ENCODE results near the gene TMEM114. TPM values are rescaled to one million over a fixed set of nuclear protein-coding genes. Genes with fewer than 3 reads are reported as not detected.

The TMEM114 gene
- total RNA-seq, 2 donors from 2014 or later: not detected

DNA sequence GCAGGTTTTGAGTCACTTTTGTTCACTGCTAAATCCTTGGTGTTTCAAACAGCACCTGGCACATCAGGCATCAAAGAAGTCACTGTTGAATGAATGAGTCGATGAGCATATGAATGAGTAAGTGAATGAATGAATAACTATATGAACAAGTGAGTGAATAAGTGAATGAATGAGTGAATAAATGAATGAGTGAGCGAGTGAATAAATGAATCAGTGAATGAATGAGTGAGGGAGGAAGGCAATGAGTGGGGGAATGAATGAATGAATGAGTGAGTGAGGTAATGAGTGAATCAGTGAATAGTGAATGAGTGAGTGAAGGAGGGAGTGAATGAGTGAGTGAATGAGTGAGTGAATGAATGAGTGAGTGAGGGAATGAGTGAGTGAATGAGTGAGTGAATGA lies 28.8 kb downstream of the TMEM114 start:
- DNase-seq (ENCODE audit: low spot score) (no peak), ATAC-seq (no peak)
- Mint-ChIP-seq H3K36me3 (no peaks in the 10 kb centered on the region), H3K27me3 (peaks cover 0 to 9% of the 10 kb centered on the region in 2 donors), H3K4me1 (ENCODE audit: low read depth in 2 of 2) (no peaks in the 10 kb centered on the region), H3K9me3 (no peaks in the 10 kb centered on the region), H3K27ac (no peak overlapping the region), H3K4me3 (no peak overlapping the region)

DNA sequence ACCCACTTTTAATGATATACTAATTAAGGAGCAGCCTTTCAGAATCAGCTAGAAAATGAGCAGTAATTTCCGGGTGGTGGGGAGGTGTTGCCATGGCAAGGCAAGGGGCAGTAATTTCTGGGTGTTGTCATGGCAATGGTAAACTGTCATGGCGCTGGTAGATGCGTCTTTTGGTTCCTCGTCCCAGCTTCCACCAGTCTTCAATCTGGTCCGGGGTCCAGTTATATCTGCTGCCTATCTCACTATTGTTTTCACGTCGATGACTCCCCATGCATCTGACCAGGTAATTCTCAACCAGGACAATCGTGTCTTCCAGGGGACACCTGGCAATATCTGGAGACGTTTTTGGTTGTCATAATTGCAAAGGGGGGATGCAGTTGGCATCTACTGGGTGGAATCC lies 34.9 kb downstream of the TMEM114 start:
- no peaks in the 10 kb centered on the region for H3K9me3 Mint-ChIP-seq
- H3K4me3 Mint-ChIP-seq: no peak overlapping the region
- ATAC-seq (no peak), DNase-seq (ENCODE audit: low spot score) (no peak)
- H3K36me3 Mint-ChIP-seq: no peaks in the 10 kb centered on the region
- peaks cover 28 to 43% of the 10 kb centered on the region in 2 donors for H3K27me3 Mint-ChIP-seq
- no peaks in the 10 kb centered on the region for H3K4me1 Mint-ChIP-seq (ENCODE audit: low read depth in 2 of 2)
- no peak overlapping the region for H3K27ac Mint-ChIP-seq

DNA sequence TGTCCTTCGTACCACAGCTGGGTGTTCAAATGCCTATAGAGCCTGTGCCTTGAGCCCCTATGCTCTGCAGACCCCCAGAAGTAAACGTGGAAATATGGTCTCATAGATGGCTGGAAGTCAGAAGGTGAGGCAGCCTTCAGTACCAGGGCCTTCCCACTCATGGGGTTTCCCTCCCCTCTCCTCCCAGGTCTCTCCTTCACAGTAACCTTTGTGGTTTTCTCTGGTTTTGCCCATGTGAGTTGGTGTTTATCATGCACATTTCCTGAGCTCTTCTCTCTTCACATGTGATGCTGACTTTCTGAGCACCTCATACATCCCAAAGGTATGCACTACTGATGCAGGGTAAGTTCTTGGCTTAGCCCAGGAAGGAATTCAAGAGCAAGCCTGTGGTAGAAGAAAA lies 35.4 kb downstream of the TMEM114 start:
- no peak overlapping the region for H3K27ac Mint-ChIP-seq
- peaks cover 28 to 43% of the 10 kb centered on the region in 2 donors for H3K27me3 Mint-ChIP-seq
- ATAC-seq (no peak), DNase-seq (ENCODE audit: low spot score) (no peak)
- no peaks in the 10 kb centered on the region for H3K9me3 Mint-ChIP-seq
- H3K36me3 Mint-ChIP-seq: no peaks in the 10 kb centered on the region
- no peaks in the 10 kb centered on the region for H3K4me1 Mint-ChIP-seq (ENCODE audit: low read depth in 2 of 2)
- no peak overlapping the region for H3K4me3 Mint-ChIP-seq

DNA sequence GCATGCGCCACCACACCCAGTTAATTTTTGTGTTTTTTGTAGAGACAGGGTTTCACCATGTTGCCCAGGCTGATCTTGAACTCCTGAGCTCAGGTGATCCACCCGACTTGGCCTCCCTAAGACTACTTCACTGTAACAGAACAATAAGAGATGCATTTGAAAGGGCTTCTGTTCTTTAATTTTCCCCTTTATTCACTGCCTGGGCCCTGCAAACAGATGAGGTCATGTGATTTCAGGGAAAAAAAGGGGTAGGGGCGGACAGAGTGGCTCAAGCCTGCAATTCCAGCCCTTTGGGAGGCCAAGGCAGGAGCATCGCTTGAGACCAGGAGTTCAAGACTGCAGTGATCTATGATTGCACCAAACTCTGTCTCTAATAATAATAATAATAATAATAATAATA lies 36.3 kb downstream of the TMEM114 start:
- Mint-ChIP-seq H3K27ac (no peak overlapping the region), H3K27me3 (peaks cover 32 to 50% of the 10 kb centered on the region in 2 donors), H3K4me3 (no peak overlapping the region), H3K9me3 (no peaks in the 10 kb centered on the region), H3K36me3 (no peaks in the 10 kb centered on the region), H3K4me1 (ENCODE audit: low read depth in 2 of 2) (no peaks in the 10 kb centered on the region)
- DNase-seq (ENCODE audit: low spot score) (no peak), ATAC-seq (no peak)

DNA sequence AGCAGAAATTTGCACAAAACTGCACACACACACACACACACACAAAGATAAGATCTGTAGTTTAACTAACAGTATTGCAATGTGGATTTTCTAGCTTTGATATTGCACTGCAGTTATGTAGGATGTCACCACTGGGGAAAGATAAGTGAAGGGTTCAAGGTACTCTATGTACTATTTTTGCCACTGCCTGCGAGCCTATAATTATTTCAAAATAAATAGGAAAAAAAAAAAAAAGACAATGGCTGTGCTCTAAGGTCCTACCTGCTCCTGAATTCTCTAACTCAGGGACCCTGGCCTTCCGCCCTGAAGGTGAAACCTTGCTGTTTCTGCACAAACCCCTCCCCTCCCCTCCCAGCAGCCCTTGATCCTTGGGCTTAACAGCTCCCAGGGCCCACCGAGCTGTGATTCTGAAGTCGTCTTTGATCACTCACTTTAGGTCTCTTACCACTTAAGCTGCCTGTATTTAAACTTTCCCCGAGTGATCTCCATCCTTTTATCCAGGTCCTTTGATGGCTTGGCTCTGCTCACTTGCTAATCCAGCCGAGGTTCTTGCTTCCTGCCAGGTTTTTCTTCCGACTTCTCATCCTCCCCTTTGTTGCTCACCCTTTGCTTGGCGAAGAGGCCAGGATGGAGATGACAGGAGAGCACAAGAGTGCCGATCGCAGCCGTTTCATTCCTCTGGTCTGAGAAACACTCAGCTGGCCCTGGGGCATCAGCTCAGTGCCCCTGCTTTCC lies 37.7 kb downstream of the TMEM114 start:
- no peaks in the 10 kb centered on the region for H3K4me1 Mint-ChIP-seq (ENCODE audit: low read depth in 2 of 2)
- ATAC-seq: no peak
- DNase-seq (ENCODE audit: low spot score): no peak
- no peak overlapping the region for H3K27ac Mint-ChIP-seq
- peaks cover 32 to 50% of the 10 kb centered on the region in 2 donors for H3K27me3 Mint-ChIP-seq
- H3K4me3 Mint-ChIP-seq: no peak overlapping the region
- no peaks in the 10 kb centered on the region for H3K9me3 Mint-ChIP-seq
- no peaks in the 10 kb centered on the region for H3K36me3 Mint-ChIP-seq

DNA sequence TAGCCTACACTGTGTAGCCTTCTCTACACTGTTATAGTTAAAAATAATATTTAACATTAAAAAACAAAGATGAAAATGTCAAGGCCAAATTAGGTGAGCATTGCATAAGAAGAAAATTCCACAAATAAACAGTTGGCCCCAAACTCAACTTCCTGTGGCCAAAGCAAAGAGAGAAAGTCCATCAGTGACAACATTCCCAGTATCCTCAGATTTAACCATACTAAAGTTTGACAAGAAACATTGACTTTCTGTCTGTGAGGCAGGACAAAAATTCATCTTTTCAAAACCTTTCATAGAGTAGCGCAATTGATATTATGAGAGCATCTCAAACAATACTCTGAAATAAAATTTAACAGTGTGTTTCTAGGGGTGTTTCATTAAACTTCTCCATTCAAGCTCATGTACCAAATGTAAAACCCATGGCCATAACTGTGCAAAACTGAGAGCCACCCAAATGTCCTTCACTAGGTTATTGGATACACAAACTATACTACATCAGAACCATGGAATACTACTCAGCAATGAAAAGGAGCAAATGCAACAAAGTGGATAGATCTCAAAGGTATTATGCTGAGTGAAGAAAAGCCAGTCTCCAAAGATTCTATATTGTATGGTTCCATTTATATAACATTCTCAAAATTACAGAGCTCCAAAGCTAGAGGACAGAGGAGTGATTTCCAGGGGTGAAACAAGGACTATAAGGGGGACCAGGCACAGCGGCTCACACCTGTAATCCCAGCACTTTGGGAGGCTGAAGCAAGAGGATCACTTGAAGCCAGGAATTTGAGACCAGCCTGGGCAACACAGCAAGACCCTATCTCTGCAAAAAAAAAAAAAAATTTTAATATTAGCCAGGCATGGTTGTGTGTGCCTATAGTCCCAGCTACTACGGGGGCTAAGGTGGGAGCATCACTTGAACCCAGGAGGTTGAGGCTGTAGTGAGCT lies 38.7 kb downstream of the TMEM114 start:
- H3K27me3 Mint-ChIP-seq: peaks cover 29 to 56% of the 10 kb centered on the region in 2 donors
- H3K4me1 Mint-ChIP-seq (ENCODE audit: low read depth in 2 of 2): no peaks in the 10 kb centered on the region
- H3K9me3 Mint-ChIP-seq: no peaks in the 10 kb centered on the region
- no peak overlapping the region for H3K4me3 Mint-ChIP-seq
- ATAC-seq: no peak
- DNase-seq (ENCODE audit: low spot score): no peak
- no peaks in the 10 kb centered on the region for H3K36me3 Mint-ChIP-seq
- no peak overlapping the region for H3K27ac Mint-ChIP-seq

DNA sequence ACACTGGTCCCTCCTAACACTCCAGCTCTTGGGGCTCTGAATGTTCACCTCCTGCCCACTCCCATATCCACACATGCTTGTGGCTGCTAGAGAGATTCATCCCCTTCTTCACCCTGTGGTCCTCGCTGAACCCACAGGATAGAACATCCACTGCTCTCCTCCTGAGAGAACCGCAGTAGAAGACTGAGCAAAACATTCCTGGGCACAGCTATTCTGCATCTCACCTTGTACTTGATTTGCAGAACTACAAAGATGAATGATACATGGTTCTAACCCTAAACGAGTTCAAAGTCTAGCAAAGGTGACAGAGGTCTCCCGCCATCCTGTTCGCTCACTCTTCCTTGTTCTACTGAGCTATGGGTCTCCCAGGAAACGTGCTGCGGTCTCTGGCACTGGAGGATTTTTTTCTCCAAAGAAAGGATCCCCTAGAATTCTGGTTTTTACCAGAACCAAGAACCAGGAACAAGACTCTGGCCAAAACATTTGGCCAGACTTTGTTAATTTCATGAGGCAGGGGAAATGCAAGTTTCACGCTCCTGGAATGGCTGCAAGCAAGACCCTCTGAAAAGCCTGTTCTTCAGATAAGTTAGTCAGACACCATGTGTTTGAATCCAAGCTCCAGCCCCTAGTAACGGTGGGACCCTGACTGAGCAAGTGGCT lies 39.5 kb downstream of the TMEM114 start:
- H3K27me3 Mint-ChIP-seq: peaks cover 30 to 55% of the 10 kb centered on the region in 2 donors
- H3K27ac Mint-ChIP-seq: no peak overlapping the region
- no peaks in the 10 kb centered on the region for H3K9me3 Mint-ChIP-seq
- H3K4me1 Mint-ChIP-seq (ENCODE audit: low read depth in 2 of 2): no peaks in the 10 kb centered on the region
- no peaks in the 10 kb centered on the region for H3K36me3 Mint-ChIP-seq
- no peak for ATAC-seq
- H3K4me3 Mint-ChIP-seq: no peak overlapping the region
- DNase-seq (ENCODE audit: low spot score): no peak

DNA sequence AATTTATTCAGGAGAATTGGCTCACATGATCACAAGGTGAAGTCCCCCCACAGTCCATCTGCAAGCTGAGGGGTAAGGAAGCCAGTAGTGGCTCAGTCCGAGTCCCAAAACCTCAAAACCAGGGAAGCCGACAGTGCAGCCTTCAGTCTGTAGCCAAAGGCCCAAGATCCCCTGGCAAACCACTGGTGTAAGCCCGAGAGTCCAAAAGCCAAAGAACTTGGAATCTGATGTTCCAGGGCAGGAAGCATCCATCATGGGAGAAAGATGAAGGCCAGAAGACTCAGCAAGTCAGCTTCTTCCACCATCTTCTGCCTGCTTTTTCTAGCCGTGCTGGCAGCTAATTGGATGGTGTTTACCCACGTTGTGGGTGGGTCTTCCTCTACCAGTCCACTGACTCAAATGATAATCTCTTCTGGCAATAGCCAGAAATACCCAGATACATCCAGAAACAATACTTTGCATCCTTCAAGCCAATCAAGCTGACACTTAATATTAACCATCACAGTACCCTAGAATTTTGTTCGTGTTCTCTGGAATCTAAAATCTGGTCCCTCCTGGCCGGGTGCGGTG lies 40.4 kb downstream of the TMEM114 start:
- Mint-ChIP-seq H3K4me3 (no peak overlapping the region), H3K9me3 (no peaks in the 10 kb centered on the region), H3K27ac (no peak overlapping the region), H3K36me3 (no peaks in the 10 kb centered on the region), H3K27me3 (peaks cover 30 to 52% of the 10 kb centered on the region in 2 donors), H3K4me1 (ENCODE audit: low read depth in 2 of 2) (no peaks in the 10 kb centered on the region)
- ATAC-seq (no peak), DNase-seq (ENCODE audit: low spot score) (no peak)

DNA sequence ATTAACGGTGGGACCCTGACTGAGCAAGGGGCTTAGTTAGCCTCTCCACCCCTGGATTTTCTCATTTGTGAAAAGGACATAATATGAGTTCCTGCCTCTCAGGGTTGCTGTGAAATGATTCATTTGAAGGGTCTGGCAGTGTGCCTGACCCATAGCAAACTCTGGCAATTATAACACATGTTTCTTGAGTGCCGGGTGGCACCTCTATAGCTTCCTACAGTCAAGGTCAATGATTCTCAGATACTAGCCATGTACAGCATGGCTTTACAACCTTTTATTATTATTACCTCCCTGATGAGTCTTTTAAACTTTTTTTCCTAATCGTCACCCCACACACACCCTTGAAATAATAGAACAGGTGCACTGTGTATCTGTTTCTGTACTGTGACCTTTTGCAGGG lies 42.1 kb downstream of the TMEM114 start:
- Mint-ChIP-seq H3K4me1 (ENCODE audit: low read depth in 2 of 2) (no peaks in the 10 kb centered on the region), H3K4me3 (no peak overlapping the region), H3K27ac (no peak overlapping the region), H3K36me3 (no peaks in the 10 kb centered on the region), H3K9me3 (no peaks in the 10 kb centered on the region), H3K27me3 (peaks cover 34 to 58% of the 10 kb centered on the region in 2 donors)
- DNase-seq (ENCODE audit: low spot score) (no peak), ATAC-seq (no peak)

DNA sequence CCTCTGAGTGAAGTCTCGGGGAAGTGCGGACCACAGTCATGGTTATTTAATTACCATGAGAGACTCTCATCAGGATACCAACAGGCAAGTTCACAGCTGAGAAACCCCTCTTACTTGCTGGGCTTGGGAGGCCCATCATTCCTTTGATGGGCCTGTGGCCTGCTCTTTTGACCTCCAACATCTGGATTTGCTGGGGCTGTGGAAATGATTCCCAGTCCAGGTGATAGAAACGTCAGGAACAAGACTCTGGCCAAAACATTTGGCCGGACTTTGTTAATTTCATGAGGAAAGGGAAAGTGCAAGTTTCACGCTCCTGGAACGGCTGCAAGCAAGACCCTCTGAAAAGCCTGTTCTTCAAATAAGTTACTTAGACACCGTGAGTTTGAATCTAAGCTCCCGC lies 42.5 kb downstream of the TMEM114 start:
- no peak overlapping the region for H3K27ac Mint-ChIP-seq
- ATAC-seq (no peak), DNase-seq (ENCODE audit: low spot score) (no peak)
- no peaks in the 10 kb centered on the region for H3K9me3 Mint-ChIP-seq
- H3K4me1 Mint-ChIP-seq (ENCODE audit: low read depth in 2 of 2): no peaks in the 10 kb centered on the region
- H3K27me3 Mint-ChIP-seq: peaks cover 31 to 58% of the 10 kb centered on the region in 2 donors
- H3K4me3 Mint-ChIP-seq: no peak overlapping the region
- H3K36me3 Mint-ChIP-seq: no peaks in the 10 kb centered on the region

DNA sequence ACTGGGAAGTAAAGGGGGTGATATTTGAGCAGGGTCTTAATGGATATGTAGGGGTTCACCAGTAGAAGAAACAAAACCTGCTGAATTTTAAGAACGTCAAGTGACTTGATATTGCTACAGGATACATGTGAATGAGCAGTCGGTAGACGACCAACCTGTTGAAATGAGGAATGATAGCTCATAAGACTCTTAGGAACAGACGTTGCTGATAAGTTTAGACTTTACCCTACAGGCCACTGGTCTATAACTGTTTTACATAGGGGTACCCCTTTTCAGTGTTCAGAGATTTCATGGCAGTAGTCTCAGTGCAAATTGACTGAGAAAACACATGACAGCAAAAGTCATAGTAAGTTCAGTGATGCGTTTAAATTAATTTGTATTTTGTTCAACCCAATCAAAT lies 45.9 kb downstream of the TMEM114 start:
- Mint-ChIP-seq H3K4me3 (no peak overlapping the region), H3K4me1 (ENCODE audit: low read depth in 2 of 2) (no peaks in the 10 kb centered on the region), H3K9me3 (no peaks in the 10 kb centered on the region), H3K27ac (no peak overlapping the region), H3K36me3 (no peaks in the 10 kb centered on the region), H3K27me3 (peaks cover 26 to 42% of the 10 kb centered on the region in 2 donors)
- ATAC-seq (no peak), DNase-seq (ENCODE audit: low spot score) (no peak)

DNA sequence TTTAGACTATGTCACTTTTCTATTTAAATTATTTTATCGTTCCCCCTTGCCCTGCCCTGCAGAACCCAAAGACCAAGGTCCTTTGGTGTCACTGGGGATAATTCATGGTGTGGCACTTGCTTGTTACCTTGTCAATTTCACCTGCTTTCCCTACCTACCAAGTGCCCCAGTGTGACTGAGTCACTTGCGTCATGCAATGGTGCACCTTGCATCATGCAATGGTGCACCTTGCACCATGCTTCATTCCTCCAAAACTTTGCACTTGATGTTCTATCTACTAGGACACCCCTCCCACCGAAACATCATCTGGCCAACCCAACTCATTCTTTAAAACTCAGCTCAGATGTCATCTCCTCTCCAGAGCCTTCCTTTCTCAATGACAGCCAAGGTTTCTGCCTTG lies 47.1 kb downstream of the TMEM114 start:
- H3K36me3 Mint-ChIP-seq: no peaks in the 10 kb centered on the region
- H3K27me3 Mint-ChIP-seq: peaks cover 25 to 40% of the 10 kb centered on the region in 2 donors
- no peaks in the 10 kb centered on the region for H3K9me3 Mint-ChIP-seq
- ATAC-seq (peak in 1 of 2 donors; percentile 52), DNase-seq (ENCODE audit: low spot score) (no peak)
- H3K27ac Mint-ChIP-seq: no peak overlapping the region
- H3K4me3 Mint-ChIP-seq: no peak overlapping the region
- H3K4me1 Mint-ChIP-seq (ENCODE audit: low read depth in 2 of 2): no peaks in the 10 kb centered on the region

DNA sequence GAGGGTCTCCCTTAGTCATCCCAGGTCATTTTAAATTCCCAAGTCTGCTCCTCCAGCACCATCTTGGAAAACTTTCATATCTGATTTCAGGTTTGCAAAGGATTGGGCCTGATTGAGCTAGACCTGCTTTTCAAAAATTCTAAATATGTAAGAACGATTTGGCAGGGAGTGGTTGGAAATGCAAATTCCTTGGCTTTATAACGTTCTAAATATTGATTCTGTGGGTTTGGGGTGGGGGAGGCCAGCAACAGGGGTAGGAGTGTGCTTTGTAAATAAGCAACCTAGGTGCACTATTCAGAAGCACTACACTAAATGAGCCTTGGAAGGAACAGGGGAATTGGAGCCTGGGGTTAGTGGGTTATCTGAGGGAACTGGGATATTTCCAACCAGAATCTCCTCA lies 47.9 kb downstream of the TMEM114 start:
- H3K27me3 Mint-ChIP-seq: peaks cover 29 to 46% of the 10 kb centered on the region in 2 donors
- no peaks in the 10 kb centered on the region for H3K9me3 Mint-ChIP-seq
- DNase-seq (ENCODE audit: low spot score) (no peak), ATAC-seq (no peak)
- H3K4me3 Mint-ChIP-seq: no peak overlapping the region
- no peaks in the 10 kb centered on the region for H3K4me1 Mint-ChIP-seq (ENCODE audit: low read depth in 2 of 2)
- H3K36me3 Mint-ChIP-seq: no peaks in the 10 kb centered on the region
- no peak overlapping the region for H3K27ac Mint-ChIP-seq

Data from natural killer cell treated with Interleukin-12 subunit alpha and Interleukin-12 subunit beta and Interleukin-15 and Interleukin-18, amount 100 ng/mL, for 72 hours (primary cell).